ENCODE measurements around the gene TAS2R5. TPM values are rescaled to one million over a fixed set of nuclear protein-coding genes. Genes with fewer than 3 reads are reported as not detected.
"Not testable (repeated sequence)": the region's sequence is repeated elsewhere in the genome, so short reads cannot be mapped to it uniquely, and the experiment has no call there.

The TAS2R5 gene
- total and polyA plus RNA-seq, 2 experiments from 2014 or later, result 0.89 to 5.1 TPM

- H3K27ac ChIP-seq (ENCODE audit: low read depth); H3K27ac Mint-ChIP-seq; H3K4me3 ChIP-seq; H3K4me2 ChIP-seq; H4K20me1 ChIP-seq (replicated peaks; ENCODE audit: insufficient read depth); H2AFZ ChIP-seq; H3K4me3 Mint-ChIP-seq; H3K9me2 ChIP-seq (ENCODE audit: insufficient read depth); H3F3A ChIP-seq (replicated peaks; ENCODE audit: low read depth); H3K4me1 ChIP-seq (ENCODE audit: insufficient read depth); H3K27me3 Mint-ChIP-seq (ENCODE audit: insufficient read depth, low read depth, poor library complexity); H3K4me1 Mint-ChIP-seq; H3K79me2 ChIP-seq (replicated peaks; ENCODE audit: insufficient read depth); ATAC-seq; H3K27me3 ChIP-seq (ENCODE audit: insufficient read depth): not testable (repeated sequence)
- peak; percentile 45 for DNase-seq (ENCODE audit: low spot score)
- peaks cover 72% of the 10 kb centered on the region for H3K36me3 ChIP-seq (ENCODE audit: insufficient read depth)
- peaks cover 98% of the 10 kb centered on the region for H3K36me3 Mint-ChIP-seq (ENCODE audit: low read depth)
- H3K9me3 Mint-ChIP-seq, result peaks cover 30% of the 10 kb centered on the region
Measured at GRCh38 chr7:141751904-141752303, 38.1 kb upstream of the TAS2R5 start.

- peaks cover 99% of the 10 kb centered on the region for H3K36me3 Mint-ChIP-seq (ENCODE audit: low read depth)
- Histone ChIP-seq H3K27ac (ENCODE audit: low read depth) (no peak overlapping the region), H3K4me1 (ENCODE audit: insufficient read depth) (no peaks in the 10 kb centered on the region), H3K27me3 (ENCODE audit: insufficient read depth) (no peaks in the 10 kb centered on the region), H4K20me1 (replicated peaks; ENCODE audit: insufficient read depth) (peaks cover 5% of the 10 kb centered on the region; the same call in 1 of the 2 replicates), H3K36me3 (ENCODE audit: insufficient read depth) (peaks cover 69% of the 10 kb centered on the region), H3K4me2 (no peak overlapping the region), H3K9me2 (ENCODE audit: insufficient read depth) (no peaks in the 10 kb centered on the region), H3F3A (replicated peaks; ENCODE audit: low read depth) (no peaks in the 10 kb centered on the region; the same call in 1 of the 2 replicates), H2AFZ (no peak overlapping the region), H3K4me3 (no peak overlapping the region), H3K79me2 (replicated peaks; ENCODE audit: insufficient read depth) (peaks cover 8% of the 10 kb centered on the region; the same call in 1 of the 2 replicates)
- TF ChIP-seq ETS1 (IDR thresholded peaks at IDR 0.05) (no peak), EZH2phosphoT487 (IDR thresholded peaks at IDR 0.05; ENCODE audit: unreplicated experiment) (no peak), EZH2 (IDR thresholded peaks at IDR 0.05; ENCODE audit: low read depth, unreplicated experiment) (no peak), CTCF (conservative IDR thresholded peaks at IDR 0.05; ENCODE audit: low read depth in 2 of 2) (peak; percentile 57 to 67), ZNF114 (CRISPR knock-in tag; IDR thresholded peaks at IDR 0.05) (no peak)
- H3K4me1 Mint-ChIP-seq, result no peaks in the 10 kb centered on the region
- DNase-seq (ENCODE audit: low spot score) (peak; percentile 83), ATAC-seq (no peak)
- H3K9me3 Mint-ChIP-seq, result peaks cover 30% of the 10 kb centered on the region
- H3K27me3 Mint-ChIP-seq (ENCODE audit: insufficient read depth, low read depth, poor library complexity), result peaks cover 2% of the 10 kb centered on the region
- no peak overlapping the region for H3K4me3 Mint-ChIP-seq
- no peak overlapping the region for H3K27ac Mint-ChIP-seq
Measured at GRCh38 chr7:141752634-141753033, 37.4 kb upstream of the TAS2R5 start.

GRCh38 chr7:141754939-141755338 lies 35.1 kb upstream of the TAS2R5 start:
- H3K4me2 ChIP-seq, result no peak overlapping the region
- DNase-seq (ENCODE audit: low spot score) (peak; percentile 86), ATAC-seq (peak; percentile 62)
- H3K4me3 ChIP-seq, result no peak overlapping the region
- H2AFZ ChIP-seq, result no peak overlapping the region
- H3K9me3 Mint-ChIP-seq, result peaks cover 28% of the 10 kb centered on the region
- H4K20me1 ChIP-seq (replicated peaks; ENCODE audit: insufficient read depth), result peaks cover 2% of the 10 kb centered on the region; the same call in 1 of the 2 replicates
- H3K27ac ChIP-seq (ENCODE audit: low read depth), result no peak overlapping the region
- H3K27me3 ChIP-seq (ENCODE audit: insufficient read depth), result no peaks in the 10 kb centered on the region
- peaks cover 8% of the 10 kb centered on the region; the same call in 1 of the 2 replicates for H3K79me2 ChIP-seq (replicated peaks; ENCODE audit: insufficient read depth)
- peaks cover 99% of the 10 kb centered on the region for H3K36me3 Mint-ChIP-seq (ENCODE audit: low read depth)
- H3K4me3 Mint-ChIP-seq, result no peak overlapping the region
- no peaks in the 10 kb centered on the region for H3K9me2 ChIP-seq (ENCODE audit: insufficient read depth)
- peaks cover 2% of the 10 kb centered on the region for H3K27me3 Mint-ChIP-seq (ENCODE audit: insufficient read depth, low read depth, poor library complexity)
- no peaks in the 10 kb centered on the region for H3K4me1 ChIP-seq (ENCODE audit: insufficient read depth)
- no peaks in the 10 kb centered on the region; the same call in 1 of the 2 replicates for H3F3A ChIP-seq (replicated peaks; ENCODE audit: low read depth)
- TF ChIP-seq REST (IDR thresholded peaks at IDR 0.05; ENCODE audit: unreplicated experiment) (no peak), CTCF (conservative IDR thresholded peaks at IDR 0.05; ENCODE audit: low read depth in 2 of 2) (peak; percentile 67 to 80), ZNF331 (CRISPR knock-in tag; IDR thresholded peaks at IDR 0.05; ENCODE audit: low read depth) (no peak)
- H3K36me3 ChIP-seq (ENCODE audit: insufficient read depth), result peaks cover 57% of the 10 kb centered on the region
- no peaks in the 10 kb centered on the region for H3K4me1 Mint-ChIP-seq
- no peak overlapping the region; the same call in 1 of the 2 replicates for H3K27ac Mint-ChIP-seq

Data from GM23338 (cell line).